ENCODE measurements around the gene ARSB.
"Not testable (repeated sequence)": the region's sequence is repeated elsewhere in the genome, so short reads cannot be mapped to it uniquely, and the experiment has no call there.

Gene ARSB

DNA sequence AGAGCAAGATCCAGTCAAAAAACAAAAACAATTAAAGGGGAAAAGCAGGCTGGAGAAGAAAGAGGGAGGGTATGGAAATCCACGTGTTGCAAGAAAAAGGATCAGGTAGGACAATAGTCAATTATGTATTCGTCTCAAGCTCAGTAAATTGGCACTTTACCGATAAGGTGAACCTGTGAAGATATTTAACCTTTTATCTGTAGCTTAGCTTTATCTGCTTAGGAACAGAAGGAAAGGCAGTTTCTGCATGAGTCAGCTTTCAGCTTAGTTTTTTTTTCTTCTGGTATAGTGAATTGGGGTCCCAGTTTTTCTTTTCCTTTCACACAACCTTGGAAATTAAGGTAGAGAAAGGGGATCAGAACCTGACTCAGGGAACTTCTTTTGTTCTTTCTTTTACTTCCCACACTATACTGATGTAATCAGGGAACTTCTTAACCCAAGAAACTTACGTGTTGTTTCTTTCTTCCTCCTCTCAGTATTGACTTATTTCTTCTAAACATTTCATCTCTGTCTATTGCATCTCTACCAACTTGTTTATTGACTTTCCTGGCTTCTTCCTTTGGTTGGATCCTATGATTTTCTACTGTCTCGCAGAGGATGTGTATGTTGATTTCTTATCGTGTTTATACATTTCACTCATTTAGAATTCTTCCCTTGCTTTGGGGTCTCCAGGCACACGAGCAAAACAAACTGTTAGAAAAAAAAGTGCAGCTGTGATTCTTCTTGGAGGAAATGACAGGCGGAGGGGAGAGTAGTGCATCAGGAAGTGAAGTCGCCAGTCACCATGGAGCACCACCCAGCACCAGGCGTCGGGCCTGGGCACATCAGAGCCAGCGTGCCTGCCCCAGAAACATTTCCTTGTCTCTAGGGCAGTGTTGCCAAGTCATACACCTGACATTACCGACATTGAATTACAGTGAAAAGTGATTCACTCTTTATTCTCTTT, 213.6 kb downstream of the ARSB start:
- no peak for DNase-seq

DNA sequence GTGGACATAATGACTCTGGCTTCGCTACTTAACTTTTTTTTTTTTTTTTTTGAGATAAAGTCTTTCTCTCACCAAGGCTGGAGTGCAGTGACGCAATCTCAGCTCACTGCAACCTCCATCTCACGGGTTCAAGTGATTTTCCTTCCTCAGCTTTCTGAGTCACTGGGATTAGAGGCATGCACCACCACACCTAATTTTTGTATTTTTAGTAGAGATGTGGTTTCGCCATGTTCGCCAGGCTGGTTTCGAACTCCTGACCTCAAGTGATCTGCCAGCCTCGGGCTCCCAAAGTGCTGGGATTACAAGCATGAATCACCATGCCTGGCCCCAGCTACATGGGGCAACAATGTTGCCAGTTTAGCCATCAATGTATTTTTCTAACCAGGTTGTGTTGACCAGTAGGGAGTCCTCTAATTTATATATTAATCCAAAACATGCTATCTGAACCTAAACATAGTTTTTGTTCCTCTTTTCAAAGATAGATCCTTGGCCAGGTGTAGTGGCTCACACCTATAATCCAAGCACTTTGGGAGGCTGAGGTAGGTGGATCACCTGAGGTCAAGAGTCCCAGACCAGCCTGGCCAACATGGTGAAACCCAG, 216.2 kb downstream of the ARSB start:
- no peak for DNase-seq

DNA sequence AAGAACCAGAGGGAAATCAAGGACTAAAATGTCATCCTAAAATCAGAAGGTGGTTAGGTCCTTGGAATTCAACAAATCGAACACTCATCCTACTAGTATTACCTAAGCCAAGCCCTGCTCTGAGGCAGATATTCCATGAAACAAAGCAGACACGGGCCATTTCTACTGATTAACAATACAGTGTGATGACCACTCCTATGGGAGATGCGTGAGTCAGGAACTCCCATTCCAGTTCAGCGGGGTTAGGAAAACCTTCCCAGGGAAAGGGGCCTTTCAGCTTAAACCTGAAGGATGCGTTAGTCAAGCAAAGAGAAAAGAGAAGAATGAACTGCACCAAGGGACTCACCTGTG, 218.7 kb downstream of the ARSB start:
- no peak for DNase-seq

DNA sequence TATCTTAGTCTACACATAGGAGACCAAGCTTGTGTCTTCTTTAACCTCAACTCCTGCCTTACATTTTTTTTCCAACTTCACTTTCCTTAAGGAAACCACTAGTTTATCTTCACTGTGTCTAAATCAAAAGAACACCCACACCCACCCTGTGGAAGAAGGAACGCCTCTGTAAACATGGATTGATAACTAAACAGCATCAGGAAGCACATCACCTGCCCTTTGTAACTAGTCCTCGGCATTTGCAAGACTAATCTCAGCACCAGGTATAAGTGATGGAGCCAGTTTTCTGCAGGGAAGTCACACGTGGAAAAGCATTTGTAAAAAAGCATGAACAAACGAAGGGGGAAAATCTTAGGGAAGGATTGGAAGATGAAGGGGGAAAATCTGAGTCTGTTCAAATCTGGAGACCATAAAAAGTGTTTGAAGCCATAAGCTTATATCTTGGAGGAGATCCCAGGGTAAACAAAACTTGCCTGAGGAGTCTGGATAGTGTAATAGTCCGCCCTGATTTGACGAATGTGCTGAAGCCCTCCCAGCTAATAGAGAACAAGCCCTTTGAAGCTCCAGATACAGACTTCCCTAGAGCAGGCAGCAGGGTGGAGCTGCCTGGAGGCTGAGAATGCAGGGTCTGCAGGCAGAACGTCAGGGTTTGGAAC, 219.2 kb downstream of the ARSB start:
- no peak for DNase-seq

DNA sequence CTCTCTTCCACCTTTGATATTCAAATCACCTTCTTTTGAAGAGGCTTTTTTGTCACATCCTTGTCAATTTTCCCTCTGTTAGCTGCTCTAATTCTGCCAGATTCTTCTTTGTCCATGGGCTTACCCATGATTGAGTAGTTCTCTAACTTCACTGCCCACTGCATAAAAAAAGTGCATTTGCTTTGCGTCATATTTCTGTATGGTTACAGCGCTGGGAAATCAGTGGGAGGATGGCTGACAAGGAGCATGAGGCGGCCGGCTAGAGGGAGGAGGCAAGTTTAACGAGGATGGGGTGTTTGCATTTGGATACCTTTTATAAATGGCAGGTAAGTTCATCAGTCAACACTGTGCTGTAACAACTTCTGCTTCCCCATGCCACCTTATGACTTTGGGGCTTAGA, 220.0 kb downstream of the ARSB start:
- DNase-seq: no peak

DNA sequence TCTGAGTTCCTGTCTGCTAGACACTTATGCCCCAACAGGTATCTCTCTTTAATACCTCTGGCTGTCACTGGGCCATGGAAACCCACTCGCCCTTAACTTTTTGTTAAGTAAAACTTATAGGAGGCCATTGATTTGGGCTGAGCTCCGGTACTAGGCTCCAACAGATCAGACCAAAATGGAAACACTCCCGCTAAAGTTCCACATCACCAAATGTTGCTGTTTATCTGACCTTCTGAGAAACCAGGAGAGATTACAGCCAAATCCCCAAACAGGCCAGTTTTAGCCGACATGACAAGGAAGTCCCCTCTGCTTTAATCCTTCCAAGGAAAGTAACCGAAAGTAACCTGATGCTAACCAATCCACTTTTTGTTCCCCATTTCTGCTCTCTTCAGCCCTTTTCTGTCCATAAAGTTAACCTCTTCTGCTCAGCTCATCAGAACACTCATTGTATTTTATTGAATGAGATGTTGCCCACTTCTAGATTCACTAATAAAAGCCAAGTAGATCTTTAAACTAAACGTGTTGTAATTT, 221.4 kb downstream of the ARSB start:
- no peak for DNase-seq

DNA sequence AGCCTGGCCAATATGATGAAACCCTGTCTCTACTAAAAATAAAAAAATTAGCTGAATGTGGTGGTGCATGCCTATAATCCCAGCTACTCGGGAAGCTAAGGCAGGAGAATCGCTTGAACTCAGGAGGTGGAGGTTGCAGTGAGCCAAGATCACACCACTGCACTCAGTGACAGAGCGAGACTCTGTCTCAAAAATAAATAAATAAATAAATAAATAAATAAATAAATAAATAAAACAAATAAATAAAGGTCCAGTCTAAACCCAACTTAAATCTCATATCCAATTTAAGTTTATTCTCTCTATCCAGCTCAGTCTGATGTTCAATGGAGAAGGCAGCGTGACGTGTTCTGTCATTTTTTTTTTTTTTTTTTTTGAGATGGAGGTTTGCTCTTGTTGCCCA, 222.4 kb downstream of the ARSB start:
- DNase-seq: not testable (repeated sequence)

DNA sequence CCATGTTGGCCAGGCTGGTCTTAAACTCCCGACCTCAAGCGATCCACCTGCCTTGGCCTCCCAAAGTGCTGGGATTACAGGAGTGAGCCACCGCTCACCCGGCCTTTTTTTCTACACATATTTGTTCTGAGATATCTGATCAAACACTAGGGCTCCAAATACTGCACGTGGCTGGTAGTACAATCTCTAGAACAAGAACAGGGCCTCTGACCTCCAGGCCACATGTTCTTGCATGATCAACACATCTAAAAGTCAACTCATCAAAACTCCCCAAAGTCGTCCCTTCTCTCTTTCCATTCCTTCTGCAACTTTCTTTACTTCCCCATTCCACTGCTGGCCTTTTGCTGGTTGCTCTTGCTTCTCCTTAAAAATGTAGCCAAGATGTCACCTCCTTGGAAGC, 223.3 kb downstream of the ARSB start:
- DNase-seq: no peak

DNA sequence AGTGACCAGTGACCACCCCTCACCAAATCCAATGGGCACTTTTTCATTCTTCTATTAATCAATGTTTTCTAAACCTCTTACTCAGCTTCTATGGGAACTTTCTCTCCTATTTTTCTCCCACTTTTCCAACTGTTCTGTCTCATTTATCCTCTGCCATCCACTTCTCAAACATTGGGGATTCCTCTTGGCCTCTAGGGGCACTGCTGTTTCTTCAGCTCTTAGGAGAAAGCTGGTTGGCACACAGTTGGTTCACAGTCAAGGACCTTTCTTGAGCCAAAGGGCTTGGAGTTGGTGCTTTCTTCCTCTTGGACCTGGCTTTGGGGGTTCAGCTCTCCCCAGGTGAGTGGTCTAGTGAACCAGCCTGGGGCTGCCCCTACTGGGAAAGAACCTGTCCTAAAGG, 224.3 kb downstream of the ARSB start:
- no peak for DNase-seq

DNA sequence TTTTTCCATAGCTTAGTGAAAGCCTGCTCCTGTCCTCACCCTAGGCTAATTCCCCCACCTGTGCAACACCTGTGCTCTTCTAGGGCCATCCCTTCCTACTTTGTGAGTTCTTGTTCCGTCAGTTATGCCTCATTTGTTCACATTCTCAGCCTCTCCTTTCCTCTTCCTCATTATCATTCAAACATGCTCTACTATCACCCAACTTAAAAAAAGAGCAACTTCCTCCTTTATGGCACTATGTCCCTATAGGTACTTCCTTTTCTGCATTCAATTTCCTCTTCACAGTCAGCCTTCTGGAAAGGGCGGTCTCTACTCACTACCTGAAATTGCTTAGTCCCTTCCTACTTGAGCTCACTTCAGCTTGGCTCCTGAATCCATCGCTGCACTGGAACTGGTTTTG, 224.7 kb downstream of the ARSB start:
- no peak for DNase-seq

DNA sequence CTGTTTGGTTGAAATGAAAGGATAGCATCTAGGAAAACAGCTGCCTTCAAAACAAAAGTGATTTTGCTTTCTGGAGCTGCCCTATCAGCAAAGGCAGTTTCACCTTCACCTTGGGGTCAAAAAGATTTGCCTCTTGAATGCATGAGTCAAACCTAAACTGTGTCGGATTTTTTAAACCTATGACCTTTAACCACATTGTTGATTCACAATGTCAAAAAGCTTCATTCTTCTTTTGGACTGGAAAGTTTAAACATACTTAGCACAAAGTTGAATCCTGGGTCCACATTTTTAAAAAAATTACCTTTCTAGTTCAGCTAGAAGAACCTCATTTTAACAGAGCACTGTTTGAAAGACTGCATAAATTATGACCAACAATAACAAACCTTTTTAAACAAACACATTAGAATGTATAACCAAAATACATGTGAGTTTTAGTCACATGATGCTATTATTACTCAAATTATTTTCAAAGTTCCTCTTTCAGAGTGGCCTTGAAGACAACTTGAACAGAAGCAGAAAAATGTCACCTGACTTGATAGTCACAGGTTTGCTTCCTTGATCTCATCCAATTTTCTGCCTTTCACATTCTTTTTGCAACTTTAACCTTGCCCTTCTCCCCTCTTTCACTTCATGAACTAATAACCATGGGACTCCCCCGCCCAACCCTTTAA, 226.8 kb downstream of the ARSB start:
- DNase-seq: no peak

DNA sequence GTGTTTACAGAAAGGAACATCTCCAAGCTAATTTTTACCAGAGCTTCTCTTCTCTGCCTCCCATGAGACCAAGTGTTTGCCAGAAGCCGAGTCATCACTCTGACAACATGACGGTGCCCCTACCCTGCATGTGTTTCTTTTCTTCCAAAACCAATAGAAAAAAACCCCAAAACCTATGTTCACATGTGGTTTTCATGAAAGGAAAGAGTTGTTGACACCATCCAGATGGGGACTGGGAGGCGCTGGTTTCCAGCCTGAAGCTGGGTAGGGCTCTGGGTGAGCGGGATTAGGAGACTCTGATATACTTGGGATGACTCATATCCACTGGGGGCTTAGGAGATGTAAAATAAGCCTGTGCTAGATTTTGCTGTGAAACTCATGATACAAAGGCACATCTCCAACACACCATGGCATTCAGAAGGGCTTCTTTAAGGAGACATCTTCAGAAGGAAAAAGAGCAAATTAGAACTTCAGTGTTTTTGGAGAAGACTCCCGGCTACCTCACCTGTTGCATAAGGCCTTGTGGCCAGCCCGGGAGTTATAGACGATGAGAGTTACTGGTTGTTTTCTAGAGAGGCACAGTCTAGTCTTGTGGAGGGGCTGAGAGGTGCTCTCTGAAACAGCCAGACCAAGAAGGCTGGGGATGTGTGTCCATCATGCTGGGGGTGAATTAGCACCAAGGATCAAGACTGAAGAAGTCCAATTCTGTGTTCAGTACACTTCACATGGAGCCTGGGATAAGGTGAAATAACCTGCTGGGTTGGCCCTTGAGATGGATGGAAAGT, 227.6 kb downstream of the ARSB start:
- no peak for DNase-seq

DNA sequence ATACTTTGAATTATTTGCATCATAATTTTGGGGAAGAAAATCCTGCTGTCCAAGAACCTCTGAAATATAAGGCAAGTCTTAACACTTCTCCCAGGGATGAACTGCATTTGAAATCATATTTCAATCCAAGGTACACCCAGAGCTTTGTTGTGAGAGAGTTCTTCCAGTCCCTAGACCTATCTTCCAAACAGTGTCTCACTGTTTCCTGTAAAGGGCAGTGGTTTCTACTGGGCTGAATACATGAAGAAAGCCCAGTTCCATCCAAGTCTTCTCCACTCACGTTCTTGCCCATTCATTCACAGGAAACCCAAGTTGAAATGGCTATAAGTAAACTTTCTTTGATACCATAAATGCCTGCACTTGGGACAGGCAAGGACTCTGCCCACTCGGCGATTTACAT, 228.3 kb downstream of the ARSB start:
- no peak for DNase-seq

DNA sequence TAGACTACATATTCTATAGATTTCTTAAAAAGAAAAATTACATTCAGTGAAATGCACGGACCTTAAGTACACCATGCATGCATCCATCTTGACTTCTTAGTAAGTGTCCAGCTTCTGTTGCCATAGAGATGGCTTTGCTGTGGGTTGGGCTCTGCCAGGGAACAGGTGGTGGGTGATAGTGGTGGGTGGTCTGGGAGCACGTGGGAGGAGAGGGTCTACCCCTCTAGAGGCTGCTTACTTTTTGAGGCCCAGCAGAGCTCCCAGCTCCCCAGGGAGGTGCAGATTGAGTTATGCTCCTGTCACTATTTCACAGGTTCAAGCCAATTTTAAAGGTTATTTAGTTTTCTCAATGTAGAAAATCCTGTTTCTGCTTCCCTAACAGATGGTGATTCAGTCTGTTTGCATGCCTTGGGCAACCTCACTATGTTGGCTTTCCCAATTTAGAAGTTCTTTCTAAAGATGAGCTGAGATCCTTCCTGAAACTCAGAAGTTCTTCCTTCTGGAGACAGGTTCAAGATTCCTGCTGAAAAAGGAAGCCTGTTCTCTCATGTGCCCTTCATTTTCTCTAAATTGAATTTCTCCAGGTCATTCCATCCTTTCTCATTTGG, 229.2 kb downstream of the ARSB start:
- DNase-seq: no peak

DNA sequence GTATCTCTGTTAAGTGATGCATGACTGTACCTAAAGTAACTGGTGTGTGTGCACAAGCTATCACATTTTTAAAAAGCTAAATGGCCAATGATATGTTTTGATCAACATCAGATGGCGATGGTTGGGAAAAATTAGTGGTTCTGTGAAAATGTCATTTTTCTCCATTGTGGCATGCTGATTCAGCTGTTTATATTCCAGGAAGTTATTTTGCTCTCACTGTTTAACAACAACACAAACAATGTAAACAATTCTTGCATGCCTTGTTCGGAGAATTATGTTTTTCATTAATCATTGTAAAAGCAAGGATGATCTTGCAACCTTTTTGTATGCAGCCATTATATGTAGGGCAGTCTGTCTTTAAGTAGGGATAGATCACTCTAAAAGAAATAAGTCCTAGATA, 230.5 kb downstream of the ARSB start:
- DNase-seq: no peak

DNA sequence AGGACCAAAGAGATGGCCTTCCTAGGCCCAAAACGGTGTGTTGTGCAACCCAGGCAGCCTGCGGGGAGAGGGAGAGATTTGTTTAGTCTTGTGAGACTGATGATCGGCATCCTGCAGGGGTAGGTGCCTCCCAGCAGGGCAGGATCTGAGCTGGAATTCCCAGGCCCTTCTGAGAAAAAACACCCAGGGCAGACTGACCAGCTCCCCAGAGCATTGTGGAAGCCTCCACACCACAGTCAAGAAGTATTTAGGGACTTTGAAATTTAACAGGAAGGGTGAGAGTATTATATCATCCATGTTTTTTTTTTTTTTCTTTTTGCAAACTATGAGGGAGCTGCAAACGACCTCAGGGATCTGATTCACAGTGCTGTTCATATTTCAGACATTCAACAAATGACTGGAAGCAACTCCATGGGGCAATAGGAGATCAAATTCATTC, 232.0 kb downstream of the ARSB start:
- no peak for DNase-seq

DNA sequence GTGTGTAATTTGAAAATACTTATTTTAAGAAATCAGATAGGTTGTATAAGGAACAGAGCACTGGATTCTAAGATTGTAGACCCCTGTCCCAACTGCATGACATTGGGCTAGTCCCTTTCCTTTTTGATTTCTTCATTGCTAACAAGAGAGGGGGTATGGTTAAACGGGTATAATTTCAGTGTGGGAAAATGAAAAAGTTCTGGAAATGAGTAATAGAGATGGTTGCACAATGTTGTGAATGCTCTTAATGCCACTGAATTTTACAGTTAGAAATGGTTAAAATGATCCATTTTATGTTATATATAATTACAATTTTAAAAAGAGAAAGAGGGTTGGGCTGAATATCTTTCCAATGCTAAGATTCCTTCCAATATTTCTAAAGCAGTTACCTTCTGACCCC, 233.2 kb downstream of the ARSB start:
- DNase-seq: no peak

DNA sequence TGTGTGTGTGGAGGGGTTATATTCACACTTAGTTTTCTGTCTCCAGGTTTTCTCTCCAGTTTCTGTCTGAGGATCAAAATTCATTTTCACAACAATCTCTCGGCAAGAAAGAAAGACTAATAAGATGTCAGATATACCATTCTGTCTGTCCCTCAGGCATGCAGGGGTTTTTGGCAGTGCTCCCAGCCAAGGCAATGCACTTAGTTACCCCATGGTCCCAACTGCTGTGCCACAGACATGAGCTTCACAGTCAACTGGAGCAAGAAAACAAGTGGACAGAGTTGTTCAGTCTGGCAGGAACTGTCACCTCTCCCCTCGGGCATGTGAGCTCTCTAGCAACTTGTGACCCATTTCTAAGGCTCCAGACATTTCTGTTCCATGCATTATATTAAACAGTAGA, 234.8 kb downstream of the ARSB start:
- DNase-seq: no peak

DNA sequence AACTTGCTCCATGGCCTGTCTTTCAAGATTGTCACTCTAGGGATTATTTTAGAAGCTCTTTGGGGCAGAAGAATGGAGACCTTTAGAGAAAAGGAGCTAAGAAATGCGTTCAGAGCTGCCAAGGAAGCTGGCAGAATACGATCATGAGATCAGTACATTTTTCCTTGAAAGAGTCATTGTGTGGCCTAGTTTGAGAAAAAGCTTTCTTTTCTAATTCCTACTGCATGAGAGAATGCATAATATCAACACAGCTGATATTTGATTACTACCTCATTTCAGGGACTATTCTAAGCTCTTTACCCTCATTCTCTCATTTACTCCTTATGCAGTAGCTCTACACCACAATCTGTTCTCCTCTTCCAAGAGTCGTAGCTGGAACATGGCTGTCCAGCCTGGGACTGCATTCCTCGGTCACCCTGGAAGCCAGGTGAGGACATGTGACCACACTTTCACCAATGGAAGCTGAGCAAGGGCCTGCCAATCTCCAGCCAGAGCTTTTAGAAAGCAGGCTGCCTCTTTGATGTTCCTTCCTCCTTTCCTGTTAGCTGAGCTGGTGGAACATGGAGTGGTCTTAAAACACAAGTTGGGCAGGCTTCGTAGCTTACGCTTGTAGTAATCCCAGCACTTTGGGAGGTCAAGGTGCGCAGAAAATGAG, 237.3 kb downstream of the ARSB start:
- no peak for DNase-seq

DNA sequence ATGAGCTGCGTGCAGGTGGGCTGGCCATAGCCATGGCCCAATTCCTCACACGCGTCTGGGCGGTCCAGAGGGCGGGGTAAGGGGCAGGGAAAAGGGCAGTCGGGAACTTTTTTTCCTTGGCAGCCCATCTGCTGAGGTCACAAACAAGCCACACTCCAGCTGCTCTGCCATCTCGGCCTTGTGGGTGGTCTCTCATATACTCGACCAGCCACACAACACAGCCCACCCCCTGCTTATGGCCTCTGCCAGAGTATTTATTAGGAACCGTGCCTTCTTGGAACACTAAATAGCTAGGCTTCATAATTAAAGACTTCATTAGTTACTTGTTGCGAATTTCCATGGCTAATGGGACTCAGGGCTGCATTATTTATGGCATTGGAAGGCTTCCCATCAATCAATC, 238.1 kb downstream of the ARSB start:
- DNase-seq: no peak

DNA sequence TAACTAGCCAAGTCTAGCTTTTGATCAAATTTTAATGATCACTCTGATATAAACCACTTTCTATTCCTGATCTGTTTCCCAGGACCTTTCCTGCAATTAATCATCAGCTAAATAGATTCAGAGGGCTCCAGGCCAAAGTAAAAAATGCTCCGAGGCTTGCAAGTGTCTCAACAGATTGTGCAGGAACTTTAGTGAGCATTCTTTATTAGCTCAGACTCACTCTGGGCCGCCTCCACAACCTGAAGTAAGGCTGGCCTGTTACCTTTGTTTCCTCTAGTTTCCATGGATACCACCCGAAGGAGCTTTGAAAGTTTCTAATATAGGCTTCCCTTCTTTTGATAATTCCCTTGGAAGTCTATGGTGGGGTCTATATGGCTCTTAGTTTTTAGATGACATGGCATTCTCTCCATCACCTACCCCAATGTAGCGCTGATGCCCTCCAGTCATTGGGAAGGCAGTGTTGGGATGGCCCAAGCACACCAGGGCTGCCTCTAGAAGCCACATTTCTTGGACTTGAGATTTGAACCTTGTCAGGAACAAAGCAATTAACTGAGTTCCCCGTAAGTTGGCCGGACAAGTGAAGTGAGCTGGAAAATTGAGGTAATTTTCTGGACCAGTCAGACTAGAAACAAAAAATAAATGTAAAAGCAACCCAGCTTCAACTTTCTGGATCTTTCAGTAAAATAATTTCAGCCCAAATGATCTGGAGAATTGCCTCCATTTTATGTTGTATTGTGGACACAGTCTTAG, 238.9 kb downstream of the ARSB start:
- no peak for DNase-seq

All from stimulated activated CD4-positive, alpha-beta T cell treated with anti-CD3 and anti-CD28 coated beads, Interleukin-4, amount 100 ng/mL, for 4 hours (primary cell).